ENCODE results near the gene NUDCD3. TPM values are rescaled to one million over a fixed set of nuclear protein-coding genes. Genes with fewer than 3 reads are reported as not detected.

NUDCD3 gene
- total and polyA plus RNA-seq, 4 donors: 15.4 to 30.7 (median 24.3) TPM

- 78% methylated on average over 5 of the region's 5 CpGs for WGBS
- DNase-seq (ENCODE audit: low spot score): peak; percentile 33
- no peaks in the 10 kb centered on the region for H3K4me1 ChIP-seq (ENCODE audit: control insufficient read depth in 4 of 4, insufficient read depth in 4 of 4, low read length in 3 of 4)
These were observed 112.6 kb downstream of the NUDCD3 start for GRCh38 chr7:44377681-44378421.

GRCh38 chr7:44377134-44377463, 113.4 kb downstream of the NUDCD3 start:
- WGBS: 80% methylated on average over 1 of the region's 1 CpG
- no peak for TF ChIP-seq FOXA1 (IDR thresholded peaks at IDR 0.05)
- TF ChIP-seq RXRA (IDR thresholded peaks at IDR 0.05): no peak
- no peak for TF ChIP-seq GABPA (IDR thresholded peaks at IDR 0.05 in 1 of 2, conservative IDR thresholded peaks at IDR 0.05 in 1 of 2)
- TF ChIP-seq, protein P1, sequence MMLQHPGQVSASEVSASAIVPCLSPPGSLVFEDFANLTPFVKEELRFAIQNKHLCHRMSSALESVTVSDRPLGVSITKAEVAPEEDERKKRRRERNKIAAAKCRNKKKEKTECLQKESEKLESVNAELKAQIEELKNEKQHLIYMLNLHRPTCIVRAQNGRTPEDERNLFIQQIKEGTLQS (IDR thresholded peaks at IDR 0.05): no peak
- TF ChIP-seq CTCF (IDR thresholded peaks at IDR 0.05; ENCODE audit: low read depth, low read length, missing input control): no peak
- TF ChIP-seq RAD21 (IDR thresholded peaks at IDR 0.05): no peak
- no peak for TF ChIP-seq YY1 (IDR thresholded peaks at IDR 0.05)
- TF ChIP-seq HNF4A (conservative IDR thresholded peaks at IDR 0.05): no peak
- no peak for TF ChIP-seq TAF1 (conservative IDR thresholded peaks at IDR 0.05)
- no peak for TF ChIP-seq JUND (IDR thresholded peaks at IDR 0.05)
- TF ChIP-seq MAX (IDR thresholded peaks at IDR 0.05): no peak
- no peak for TF ChIP-seq EGR1 (IDR thresholded peaks at IDR 0.05; ENCODE audit: low read depth in 2 of 2)
- TF ChIP-seq HNF4G (IDR thresholded peaks at IDR 0.05): no peak
- TF ChIP-seq ZBTB33 (IDR thresholded peaks at IDR 0.05): no peak
- no peak for TF ChIP-seq REST (IDR thresholded peaks at IDR 0.05)
- TF ChIP-seq FOXA2 (IDR thresholded peaks at IDR 0.05): no peak
- no peaks in the 10 kb centered on the region for H3K4me1 ChIP-seq (ENCODE audit: control insufficient read depth in 4 of 4, insufficient read depth in 4 of 4, low read length in 3 of 4)
- no peak overlapping the region for H3K4me3 ChIP-seq (ENCODE audit: low read depth in 1 of 3, low read length in 3 of 3)
- DNase-seq (ENCODE audit: low spot score): peak; percentile 28
- H3K27me3 ChIP-seq (ENCODE audit: control insufficient read depth in 4 of 4, insufficient read depth in 4 of 4, low read length in 3 of 4): peaks cover 0 to 3% (median 0%) of the 10 kb centered on the region in 4 donors
- no peaks in the 10 kb centered on the region for H3K9me3 ChIP-seq (ENCODE audit: control insufficient read depth in 4 of 4, low read length in 3 of 4)
- no peak overlapping the region for H3K27ac ChIP-seq (ENCODE audit: low read depth in 1 of 2, low read length in 2 of 2)
- no peaks in the 10 kb centered on the region for H3K36me3 ChIP-seq (ENCODE audit: control insufficient read depth in 4 of 4, insufficient read depth in 3 of 4, low read depth in 1 of 4, low read length in 3 of 4)
- H3K9ac ChIP-seq (ENCODE audit: low read depth in 1 of 2, low read length in 2 of 2): no peak overlapping the region

More at GRCh38 chr7:44377681-44378421, 112.6 kb downstream of the NUDCD3 start:
- no peaks in the 10 kb centered on the region for H3K9me3 ChIP-seq (ENCODE audit: control insufficient read depth in 4 of 4, low read length in 3 of 4)
- H3K27me3 ChIP-seq (ENCODE audit: control insufficient read depth in 4 of 4, insufficient read depth in 4 of 4, low read length in 3 of 4): peaks cover 0 to 3% (median 0%) of the 10 kb centered on the region in 4 donors
- peaks cover 0 to 2% (median 0%) of the 10 kb centered on the region in 4 donors for H3K36me3 ChIP-seq (ENCODE audit: control insufficient read depth in 4 of 4, insufficient read depth in 3 of 4, low read depth in 1 of 4, low read length in 3 of 4)
- no peak overlapping the region for H3K27ac ChIP-seq (ENCODE audit: low read depth in 1 of 2, low read length in 2 of 2)
- H3K4me3 ChIP-seq (ENCODE audit: low read depth in 1 of 3, low read length in 3 of 3): no peak overlapping the region
- TF ChIP-seq RXRA (IDR thresholded peaks at IDR 0.05) (no peak), RAD21 (IDR thresholded peaks at IDR 0.05) (no peak), SP1 (IDR thresholded peaks at IDR 0.05) (no peak), MAX (IDR thresholded peaks at IDR 0.05) (no peak), FOXA2 (IDR thresholded peaks at IDR 0.05) (no peak), GABPA (IDR thresholded peaks at IDR 0.05 in 1 of 2, conservative IDR thresholded peaks at IDR 0.05 in 1 of 2) (no peak)
- TF ChIP-seq, protein P1 (IDR thresholded peaks at IDR 0.05): no peak
- H3K9ac ChIP-seq (ENCODE audit: low read depth in 1 of 2, low read length in 2 of 2): no peak overlapping the region

All from liver (tissue), 9 donors.